HEK293T (cell line): ENCODE data around the gene UGT1A5.

Experiments used
- CTCF ChIA-PET: fragments of 350-600 bp; formaldehyde crosslinking; extraction: SDS; loops from one replicate; lab custom pipeline; 2021; ENCODE audit warnings: antibody characterized with exemption, inconsistent platforms; lab: Yijun Ruan, JAX
- POLR2A ChIA-PET: fragments of 350-600 bp; formaldehyde crosslinking; extraction: SDS; loops from one replicate; lab custom pipeline; 2020; ENCODE audit warnings: antibody characterized with exemption, inconsistent platforms; lab: Yijun Ruan, JAX
- DNase-seq: peaks from one replicate; pipeline ENCODE4 v3.0.0; 2012; ENCODE audit warnings: mixed read lengths; ENCODE audit errors: extremely low spot score
- ARNT ChIP-seq: fragments of 450-650 bp; IDR thresholded peaks from 2 replicates; pipeline ENCODE4 v1.6.1; 2017; ENCODE audit warnings: mild to moderate bottlenecking
- BHLHE40 ChIP-seq: fragments of 450-650 bp; IDR thresholded peaks from 2 replicates; pipeline ENCODE4 v1.6.1; 2016; ENCODE audit warnings: mild to moderate bottlenecking, moderate library complexity, borderline replicate concordance
- CTBP1 ChIP-seq: fragments of 450-650 bp; IDR thresholded peaks from 2 replicates; pipeline ENCODE4 v1.6.1; 2016; ENCODE audit warnings: borderline replicate concordance
- ELF4 ChIP-seq: fragments of 450-650 bp; IDR thresholded peaks from 2 replicates; pipeline ENCODE4 v1.6.1; 2017; ENCODE audit warnings: antibody characterized with exemption
- FOXA1 ChIP-seq: fragments of 450-650 bp; IDR thresholded peaks from 2 replicates; pipeline ENCODE4 v1.6.1; 2016; ENCODE audit warnings: mild to moderate bottlenecking
- FOXK2 ChIP-seq: fragments of 450-650 bp; IDR thresholded peaks from 2 replicates; pipeline ENCODE4 v1.6.1; 2016; ENCODE audit warnings: mild to moderate bottlenecking
- FOXM1 ChIP-seq: fragments of 450-650 bp; IDR thresholded peaks from 2 replicates; pipeline ENCODE4 v1.6.1; 2017; ENCODE audit warnings: mild to moderate bottlenecking, borderline replicate concordance
- HDGF ChIP-seq: fragments of 450-650 bp; IDR thresholded peaks from 2 replicates; pipeline ENCODE4 v1.6.1; 2017; ENCODE audit warnings: antibody characterized with exemption, borderline replicate concordance
- L3MBTL2 ChIP-seq: fragments of 450-650 bp; conservative IDR thresholded peaks from 2 replicates; pipeline ENCODE4 v1.6.1; 2016; ENCODE audit warnings: mild to moderate bottlenecking
- LEF1 ChIP-seq: fragments of 450-650 bp; IDR thresholded peaks from 2 replicates; pipeline ENCODE4 v1.6.1; 2017; ENCODE audit warnings: mild to moderate bottlenecking, borderline replicate concordance
- NFRKB ChIP-seq: fragments of 450-650 bp; IDR thresholded peaks from 2 replicates; pipeline ENCODE4 v1.6.1; 2016; ENCODE audit warnings: mild to moderate bottlenecking, moderate library complexity
- PKNOX1 ChIP-seq: fragments of 450-650 bp; IDR thresholded peaks from 2 replicates; pipeline ENCODE4 v1.6.1; 2016
- SP1 ChIP-seq: fragments of 450-650 bp; IDR thresholded peaks from 2 replicates; pipeline ENCODE4 v1.6.1; 2017
- SUZ12 ChIP-seq: fragments of 450-650 bp; IDR thresholded peaks from 2 replicates; pipeline ENCODE4 v1.6.1; 2016; ENCODE audit warnings: mild to moderate bottlenecking
- TARDBP ChIP-seq: fragments of 450-650 bp; IDR thresholded peaks from 2 replicates; pipeline ENCODE4 v1.6.1; 2016
- ZNF384 ChIP-seq: fragments of 450-650 bp; IDR thresholded peaks from 2 replicates; pipeline ENCODE4 v1.6.1; 2016

The UGT1A5 gene

GRCh38 chr2:233673896-233674295 is 38.8 kb upstream of the UGT1A5 start:
- CTCF ChIA-PET, result no interaction called here
- POLR2A ChIA-PET, result no interaction called here
- DNase-seq, result no peak
- TF ChIP-seq SUZ12, result no peak
- TF ChIP-seq PKNOX1, result no peak
- TF ChIP-seq HDGF, result no peak
- no peak for TF ChIP-seq FOXK2
- no peak for TF ChIP-seq ELF4

DNA sequence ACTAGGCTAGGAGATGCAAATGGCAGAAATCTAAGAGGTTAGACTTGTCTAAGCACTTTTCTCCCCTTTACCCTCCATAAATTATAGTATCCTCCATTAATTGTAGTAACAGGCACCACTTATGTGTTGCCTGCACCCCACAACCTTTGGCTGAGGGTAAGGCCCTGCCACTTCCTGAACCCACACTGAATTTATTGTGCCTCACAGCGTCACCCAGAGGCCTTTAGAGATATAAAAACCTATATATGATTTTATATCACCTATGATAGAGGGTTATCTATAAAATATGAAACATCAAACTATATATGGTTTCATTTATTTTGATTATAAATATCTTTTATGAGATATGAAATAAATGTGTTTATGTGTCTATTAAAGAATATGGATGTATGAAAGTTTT is 38.4 kb upstream of the UGT1A5 start:
- TF ChIP-seq FOXM1 (no peak), SP1 (no peak)
- no peak for DNase-seq
- CTCF ChIA-PET, result no interaction called here
- POLR2A ChIA-PET, result no interaction called here

DNA sequence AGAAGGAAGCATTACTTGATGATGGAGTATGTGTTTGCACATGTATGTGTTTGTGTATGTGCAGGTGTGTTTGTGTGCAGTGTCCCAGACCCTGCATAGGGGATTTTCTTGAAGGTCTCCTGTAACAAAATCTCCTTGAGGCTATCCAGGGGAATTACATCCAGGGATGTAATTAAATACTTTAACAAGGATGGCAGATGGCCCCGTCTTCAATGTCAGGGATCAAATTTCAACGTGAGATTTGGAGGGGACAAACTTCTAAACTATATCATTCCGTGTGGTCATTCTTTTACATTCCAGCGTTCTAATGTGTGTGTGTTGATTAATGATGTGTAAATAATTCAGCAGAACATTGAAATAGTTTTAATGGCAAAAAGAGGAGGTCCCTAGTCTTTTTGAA is 37.7 kb upstream of the UGT1A5 start:
- no peak for TF ChIP-seq SUZ12
- TF ChIP-seq L3MBTL2, result no peak
- no peak for TF ChIP-seq PKNOX1
- POLR2A ChIA-PET, result no interaction called here
- CTCF ChIA-PET, result no interaction called here
- peak; percentile 18 for DNase-seq

- DNase-seq, result no peak
- ChIA-PET POLR2A (no interaction called here), CTCF (no interaction called here)
- TF ChIP-seq FOXM1, result no peak
- no peak for TF ChIP-seq TARDBP
- TF ChIP-seq ARNT, result no peak
- TF ChIP-seq BHLHE40, result no peak
- TF ChIP-seq CTBP1, result no peak
- TF ChIP-seq ZNF384, result no peak
- TF ChIP-seq FOXK2, result no peak
- no peak for TF ChIP-seq L3MBTL2
- TF ChIP-seq HDGF, result no peak
- no peak for TF ChIP-seq ELF4
- TF ChIP-seq PKNOX1, result no peak
- TF ChIP-seq LEF1, result no peak
- no peak for TF ChIP-seq NFRKB
Observed at GRCh38 chr2:233676046-233676445, 36.7 kb upstream of the UGT1A5 start.

DNA sequence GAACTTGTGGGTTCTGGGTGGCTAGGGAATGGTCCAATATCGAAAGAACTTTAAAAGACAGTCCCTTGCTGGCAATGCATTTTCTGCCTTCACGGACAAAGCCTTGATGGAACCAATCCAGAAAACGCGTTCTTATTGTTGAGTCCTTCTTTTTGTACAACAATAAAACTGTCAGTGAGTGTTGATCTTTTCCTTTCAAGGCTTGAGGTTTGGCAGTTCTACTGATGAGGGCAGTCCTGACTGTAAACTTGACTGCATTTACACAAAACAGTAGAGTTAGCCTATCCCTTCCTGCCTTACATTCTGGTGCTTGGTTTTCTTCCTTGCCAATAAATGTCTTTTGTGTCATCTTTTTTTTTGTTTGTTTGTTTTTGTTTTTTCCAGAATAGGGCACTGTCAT is 33.5 kb upstream of the UGT1A5 start:
- ChIA-PET CTCF (no interaction called here), POLR2A (no interaction called here)
- no peak for DNase-seq
- TF ChIP-seq TARDBP, result no peak
- TF ChIP-seq ARNT, result no peak
- no peak for TF ChIP-seq ELF4
- TF ChIP-seq L3MBTL2, result no peak
- TF ChIP-seq PKNOX1, result no peak
- TF ChIP-seq SP1, result no peak
- TF ChIP-seq FOXA1, result no peak
- no peak for TF ChIP-seq SUZ12
- no peak for TF ChIP-seq FOXM1
- TF ChIP-seq CTBP1, result no peak

GRCh38 chr2:233680361-233681045 is 32.2 kb upstream of the UGT1A5 start:
- CTCF ChIA-PET, result no interaction called here
- POLR2A ChIA-PET, result no interaction called here
- no peak for DNase-seq
- no peak for TF ChIP-seq CTBP1
- no peak for TF ChIP-seq L3MBTL2
- TF ChIP-seq FOXK2, result no peak
- no peak for TF ChIP-seq NFRKB
- no peak for TF ChIP-seq SP1
- TF ChIP-seq TARDBP, result no peak
- TF ChIP-seq PKNOX1, result no peak
- TF ChIP-seq LEF1, result no peak
- TF ChIP-seq HDGF, result no peak
- TF ChIP-seq ARNT, result no peak
- no peak for TF ChIP-seq FOXM1
- no peak for TF ChIP-seq ZNF384
- no peak for TF ChIP-seq ELF4
